Heart left ventricle (tissue), 13 donors: ENCODE measurements around the gene TMEM109.

ENCODE experiments used
- POLR2A ChIP-seq, 2 donors: fragments of 450-650 bp; IDR thresholded peaks; one replicate each; pipeline ENCODE4 v1.6.1; 2017; ENCODE audit warnings: antibody characterized with exemption in 2 of 2, mild to moderate bottlenecking in 2 of 2, moderate library complexity in 2 of 2
- TF ChIP-seq, protein P1 (sequence below), 12 donors: fragments of 200-600 bp; sonication (generic) in 4 of 12; IDR thresholded peaks; one replicate each; pipeline versions ENCODE4 v1.5.0 to v1.8.0; 2018 to 2022; ENCODE audit warnings: antibody characterized with exemption in 12 of 12, mild to moderate bottlenecking in 5 of 12
- donor health status: ischemic (EF 13 %, LVEDD 7.1; RV severe dilation, severe dysfunction).
- donor health status: DM: no; HTN: yes; CAD: no.
- donor health status: DM: no; HTN: no; CAD: no.
- donor health status: ischemic (EF 25% LVEDD 6.9; RV normal size, moderate dysfunction).
- donor health status: ischemic (EF 25% LVEDD 5.7; RV mildly dilated, moderate dysfunction).
- donor health status: ischemic (EF 35%, LVEDD 5.7; RV mildly dilated, moderate dysfunction).
- donor health status: nonischemic (EF 11% LVEDD 7.7; RV severe dilation, severe dysfunction).
- donor health status: DM: yes; HTN: yes; CAD: no.
- donor health status: PGD.
- donor health status: ischemic (EF 29% LVEDD 5.4; RV normal size, mild dysfunction).
- donor health status: nonischemic (EF 23%, LVEDD 6.1; RV moderate dilation, normal function).

- TF ChIP-seq, protein P1, sequence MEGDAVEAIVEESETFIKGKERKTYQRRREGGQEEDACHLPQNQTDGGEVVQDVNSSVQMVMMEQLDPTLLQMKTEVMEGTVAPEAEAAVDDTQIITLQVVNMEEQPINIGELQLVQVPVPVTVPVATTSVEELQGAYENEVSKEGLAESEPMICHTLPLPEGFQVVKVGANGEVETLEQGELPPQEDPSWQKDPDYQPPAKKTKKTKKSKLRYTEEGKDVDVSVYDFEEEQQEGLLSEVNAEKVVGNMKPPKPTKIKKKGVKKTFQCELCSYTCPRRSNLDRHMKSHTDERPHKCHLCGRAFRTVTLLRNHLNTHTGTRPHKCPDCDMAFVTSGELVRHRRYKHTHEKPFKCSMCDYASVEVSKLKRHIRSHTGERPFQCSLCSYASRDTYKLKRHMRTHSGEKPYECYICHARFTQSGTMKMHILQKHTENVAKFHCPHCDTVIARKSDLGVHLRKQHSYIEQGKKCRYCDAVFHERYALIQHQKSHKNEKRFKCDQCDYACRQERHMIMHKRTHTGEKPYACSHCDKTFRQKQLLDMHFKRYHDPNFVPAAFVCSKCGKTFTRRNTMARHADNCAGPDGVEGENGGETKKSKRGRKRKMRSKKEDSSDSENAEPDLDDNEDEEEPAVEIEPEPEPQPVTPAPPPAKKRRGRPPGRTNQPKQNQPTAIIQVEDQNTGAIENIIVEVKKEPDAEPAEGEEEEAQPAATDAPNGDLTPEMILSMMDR (IDR thresholded peaks at IDR 0.05) = no peak
- no peak for TF ChIP-seq POLR2A (IDR thresholded peaks at IDR 0.05)
Observed at GRCh38 chr11:60937144-60937527, 23.2 kb downstream of the TMEM109 start.
